Ishikawa (cell line): ENCODE data around the gene RXRA.

Source experiments
- CEBPB ChIP-seq: IDR thresholded peaks from 2 replicates; pipeline ENCODE4 v1.6.1; 2012
- CREB1 ChIP-seq: IDR thresholded peaks from 2 replicates; pipeline ENCODE4 v1.6.1; 2012; ENCODE audit warnings: low read depth
- EGR1 ChIP-seq: IDR thresholded peaks from 2 replicates; pipeline ENCODE4 v1.6.1; 2012
- EP300 ChIP-seq: IDR thresholded peaks from 2 replicates; pipeline ENCODE4 v1.6.1; 2012; ENCODE audit warnings: borderline replicate concordance
- FOXM1 ChIP-seq: IDR thresholded peaks from 2 replicates; pipeline ENCODE4 v1.6.1; 2012; ENCODE audit warnings: low read depth, borderline replicate concordance
- NFIC ChIP-seq: IDR thresholded peaks from 2 replicates; pipeline ENCODE4 v1.6.1; 2012
- RAD21 ChIP-seq: IDR thresholded peaks from 2 replicates; pipeline ENCODE4 v1.6.1; 2012; ENCODE audit warnings: low read depth
- TAF1 ChIP-seq: IDR thresholded peaks from 2 replicates; pipeline ENCODE4 v1.6.1; 2012; ENCODE audit warnings: low read depth, mild to moderate bottlenecking
- TCF12 ChIP-seq: IDR thresholded peaks from 2 replicates; pipeline ENCODE4 v1.6.1; 2012; ENCODE audit warnings: low read depth
- TEAD4 ChIP-seq: IDR thresholded peaks from 2 replicates; pipeline ENCODE4 v1.6.1; 2012
- YY1 ChIP-seq: IDR thresholded peaks from 2 replicates; pipeline ENCODE4 v1.6.1; 2012; ENCODE audit warnings: low read depth
- ZBTB7A ChIP-seq: IDR thresholded peaks from 2 replicates; pipeline ENCODE4 v1.6.1; 2012; ENCODE audit warnings: low read depth
- TF ChIP-seq, protein P1 (sequence below): IDR thresholded peaks from 2 replicates; pipeline ENCODE4 v1.6.1; 2012
- TF ChIP-seq, protein P2 (sequence below): IDR thresholded peaks from 2 replicates; pipeline ENCODE4 v1.6.1; 2012; ENCODE audit warnings: low read depth, mild to moderate bottlenecking
- TF ChIP-seq, protein P3 (sequence below): IDR thresholded peaks from 2 replicates; pipeline ENCODE4 v1.6.1; 2012

Gene RXRA

DNA sequence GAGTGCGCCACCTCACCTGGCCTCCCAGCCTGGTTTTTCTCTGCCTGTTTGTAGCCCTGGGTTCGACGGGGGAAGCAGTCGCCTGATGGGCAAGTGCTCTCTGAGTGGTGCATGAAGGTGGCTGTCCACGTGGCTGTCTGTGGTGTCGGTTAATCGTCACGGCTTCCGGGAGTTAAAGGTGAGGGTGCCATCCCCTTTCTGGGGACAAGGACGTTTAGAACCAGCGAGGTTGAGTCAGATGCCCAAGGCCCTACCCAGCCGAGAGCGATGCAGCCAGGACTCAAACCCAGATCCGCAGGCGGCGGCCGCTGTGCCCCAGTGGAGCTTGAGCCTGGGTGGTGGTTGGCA lies 47.7 kb downstream of the RXRA start:
- TF ChIP-seq ZBTB7A: no peak
- no peak for TF ChIP-seq FOXM1
- TF ChIP-seq TEAD4: no peak
- TF ChIP-seq, protein P1, sequence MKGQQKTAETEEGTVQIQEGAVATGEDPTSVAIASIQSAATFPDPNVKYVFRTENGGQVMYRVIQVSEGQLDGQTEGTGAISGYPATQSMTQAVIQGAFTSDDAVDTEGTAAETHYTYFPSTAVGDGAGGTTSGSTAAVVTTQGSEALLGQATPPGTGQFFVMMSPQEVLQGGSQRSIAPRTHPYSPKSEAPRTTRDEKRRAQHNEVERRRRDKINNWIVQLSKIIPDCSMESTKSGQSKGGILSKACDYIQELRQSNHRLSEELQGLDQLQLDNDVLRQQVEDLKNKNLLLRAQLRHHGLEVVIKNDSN: no peak
- TF ChIP-seq CREB1: no peak
- TF ChIP-seq CEBPB: no peak
- TF ChIP-seq TAF1: no peak
- TF ChIP-seq NFIC: no peak
- TF ChIP-seq, protein P2, sequence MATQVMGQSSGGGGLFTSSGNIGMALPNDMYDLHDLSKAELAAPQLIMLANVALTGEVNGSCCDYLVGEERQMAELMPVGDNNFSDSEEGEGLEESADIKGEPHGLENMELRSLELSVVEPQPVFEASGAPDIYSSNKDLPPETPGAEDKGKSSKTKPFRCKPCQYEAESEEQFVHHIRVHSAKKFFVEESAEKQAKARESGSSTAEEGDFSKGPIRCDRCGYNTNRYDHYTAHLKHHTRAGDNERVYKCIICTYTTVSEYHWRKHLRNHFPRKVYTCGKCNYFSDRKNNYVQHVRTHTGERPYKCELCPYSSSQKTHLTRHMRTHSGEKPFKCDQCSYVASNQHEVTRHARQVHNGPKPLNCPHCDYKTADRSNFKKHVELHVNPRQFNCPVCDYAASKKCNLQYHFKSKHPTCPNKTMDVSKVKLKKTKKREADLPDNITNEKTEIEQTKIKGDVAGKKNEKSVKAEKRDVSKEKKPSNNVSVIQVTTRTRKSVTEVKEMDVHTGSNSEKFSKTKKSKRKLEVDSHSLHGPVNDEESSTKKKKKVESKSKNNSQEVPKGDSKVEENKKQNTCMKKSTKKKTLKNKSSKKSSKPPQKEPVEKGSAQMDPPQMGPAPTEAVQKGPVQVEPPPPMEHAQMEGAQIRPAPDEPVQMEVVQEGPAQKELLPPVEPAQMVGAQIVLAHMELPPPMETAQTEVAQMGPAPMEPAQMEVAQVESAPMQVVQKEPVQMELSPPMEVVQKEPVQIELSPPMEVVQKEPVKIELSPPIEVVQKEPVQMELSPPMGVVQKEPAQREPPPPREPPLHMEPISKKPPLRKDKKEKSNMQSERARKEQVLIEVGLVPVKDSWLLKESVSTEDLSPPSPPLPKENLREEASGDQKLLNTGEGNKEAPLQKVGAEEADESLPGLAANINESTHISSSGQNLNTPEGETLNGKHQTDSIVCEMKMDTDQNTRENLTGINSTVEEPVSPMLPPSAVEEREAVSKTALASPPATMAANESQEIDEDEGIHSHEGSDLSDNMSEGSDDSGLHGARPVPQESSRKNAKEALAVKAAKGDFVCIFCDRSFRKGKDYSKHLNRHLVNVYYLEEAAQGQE: no peak
- no peak for TF ChIP-seq YY1
- TF ChIP-seq, protein P3, sequence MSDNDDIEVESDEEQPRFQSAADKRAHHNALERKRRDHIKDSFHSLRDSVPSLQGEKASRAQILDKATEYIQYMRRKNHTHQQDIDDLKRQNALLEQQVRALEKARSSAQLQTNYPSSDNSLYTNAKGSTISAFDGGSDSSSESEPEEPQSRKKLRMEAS: no peak
- no peak for TF ChIP-seq EGR1
- TF ChIP-seq TCF12: no peak
- no peak for TF ChIP-seq RAD21

DNA sequence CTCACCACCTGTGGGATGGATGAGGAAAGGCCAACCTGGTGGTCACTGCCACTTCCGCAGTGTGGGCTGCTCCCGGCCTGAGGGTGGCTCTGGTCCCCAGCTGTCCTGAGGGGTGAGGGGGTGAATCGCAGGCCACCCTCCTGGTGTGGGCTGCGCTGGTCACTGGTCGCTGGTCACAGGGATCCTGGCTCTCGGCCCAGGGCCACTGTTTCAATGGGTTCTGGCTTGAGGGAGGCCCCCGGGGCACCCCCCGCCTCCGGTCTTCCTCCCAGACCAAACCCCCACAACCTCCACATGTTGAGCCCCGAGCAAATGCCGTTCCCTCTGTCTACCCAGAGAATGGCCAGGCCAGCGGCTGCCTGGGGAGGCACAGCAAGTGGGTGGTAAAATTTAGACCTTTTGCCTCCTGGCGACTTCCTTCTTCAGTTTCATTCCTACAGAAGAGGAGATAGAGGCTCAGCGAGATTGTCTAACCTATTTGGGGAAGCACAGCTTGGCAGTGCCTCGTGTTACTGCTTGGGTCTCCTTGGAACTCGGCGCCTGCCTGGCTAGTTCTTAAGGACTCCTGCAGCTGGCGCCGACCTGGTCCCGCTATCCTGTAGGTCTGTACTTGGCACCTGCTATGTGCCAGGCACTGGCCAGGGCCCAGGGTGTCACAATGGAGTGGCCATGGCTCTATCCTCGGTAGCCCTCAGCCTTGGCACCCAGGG lies 48.2 kb downstream of the RXRA start:
- TF ChIP-seq EP300: no peak
- no peak for TF ChIP-seq EGR1
- TF ChIP-seq, protein P1: no peak

DNA sequence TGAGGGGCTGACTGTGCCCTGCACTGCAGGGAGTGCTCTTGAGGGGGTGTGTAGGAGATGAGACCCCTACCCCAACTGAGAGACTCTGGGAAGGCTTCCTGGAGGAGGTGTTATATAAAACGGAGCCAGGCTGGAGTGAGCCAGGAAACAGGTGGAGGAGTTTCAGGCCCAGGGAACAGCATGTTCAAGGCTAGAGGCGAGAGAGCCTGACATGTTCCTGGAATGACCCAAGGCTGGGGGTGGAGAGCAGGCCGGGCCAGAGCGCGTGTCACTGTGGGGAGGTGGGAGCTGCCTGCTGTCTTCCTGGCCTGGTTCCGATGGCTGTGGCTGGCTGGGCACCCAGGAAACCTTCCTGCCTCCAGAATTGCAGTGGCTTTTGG lies 48.7 kb downstream of the RXRA start:
- TF ChIP-seq TAF1 (no peak), EP300 (no peak), NFIC (no peak), RAD21 (no peak), TCF12 (no peak), FOXM1 (no peak), YY1 (no peak), TEAD4 (no peak), EGR1 (no peak), CEBPB (no peak), CREB1 (no peak), ZBTB7A (no peak)
- TF ChIP-seq, protein P2: no peak
- TF ChIP-seq, protein P1: no peak
- TF ChIP-seq, protein P3: no peak

DNA sequence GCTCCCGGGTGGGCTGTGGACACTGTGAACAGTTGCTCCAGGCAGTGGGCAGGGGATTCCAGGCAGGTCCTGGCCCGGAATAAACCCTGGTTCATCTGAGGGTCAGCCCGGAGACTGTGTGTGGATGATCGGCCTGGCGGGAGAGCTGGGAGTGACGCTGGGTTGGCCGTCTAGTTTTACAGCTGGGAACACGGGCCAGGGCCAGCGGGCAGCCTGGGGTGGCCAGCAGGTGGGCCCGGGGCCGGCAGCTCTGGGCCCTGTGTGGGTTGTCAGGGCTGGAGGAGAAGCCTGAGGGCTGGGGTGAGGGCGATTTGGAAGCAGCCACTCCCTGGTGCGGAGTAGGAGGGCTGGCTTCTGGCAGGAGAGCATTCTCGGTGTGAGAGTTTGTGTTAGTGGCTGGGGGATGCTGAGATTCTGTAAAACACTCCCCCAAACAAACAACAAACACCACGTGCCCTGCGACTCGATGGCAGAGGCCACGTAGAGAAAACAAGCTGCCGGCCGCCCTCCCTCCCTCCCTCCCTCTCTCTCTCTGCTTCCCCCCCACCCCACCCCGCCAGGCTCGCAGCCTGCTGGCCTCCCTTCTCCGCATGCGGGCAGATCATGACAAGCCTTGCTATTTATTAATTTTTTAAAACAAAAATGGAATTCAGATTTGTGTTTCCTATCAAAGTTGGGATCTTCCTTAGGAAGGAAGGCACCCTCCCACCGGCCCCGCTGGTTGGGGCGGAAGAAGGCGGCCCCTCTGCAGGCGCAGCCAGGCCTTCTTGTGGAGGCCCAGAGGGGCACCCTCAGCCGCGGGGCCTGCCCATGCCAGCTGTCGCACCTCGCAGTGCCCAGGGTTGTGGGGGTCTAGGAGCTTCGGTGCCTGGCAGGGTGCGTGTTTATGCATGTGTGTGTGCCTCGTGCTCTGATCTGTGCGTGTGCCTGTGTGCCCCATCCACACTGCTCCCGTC lies 49.5 kb downstream of the RXRA start:
- peak; percentile 46 for TF ChIP-seq NFIC
- TF ChIP-seq ZBTB7A: 0 out of 2 replicates have a peak, but pooled peaks have one; percentile 38
- TF ChIP-seq TCF12: peak; percentile 60; the same call in 1 of the 2 replicates
- no peak for TF ChIP-seq CEBPB
- TF ChIP-seq, protein P3: peak; percentile 23; the same call in 1 of the 2 replicates
